PC-9 (cell line): ENCODE results near the gene SKIDA1. TPM values are rescaled to one million over a fixed set of nuclear protein-coding genes. Genes with fewer than 3 reads are reported as not detected.

Source experiments
- BruUV-seq: library from RNA; stranded (reverse); fragments of 400-500 nt; replicated peaks from 2 replicates; lab custom pipeline; 2021; lab: Mats Ljungman, UMichigan
- CTCF ChIA-PET: fragments of 300-600 bp; sonication (Branson Sonifier 250); formaldehyde crosslinking; loops from one replicate; lab custom pipeline; 2022; ENCODE audit warnings: antibody characterized with exemption; lab: Charles Lee
- POLR2A ChIA-PET: fragments of 300-600 bp; sonication (Branson Sonifier 250); formaldehyde crosslinking; loops from one replicate; lab custom pipeline; 2022; ENCODE audit warnings: antibody characterized with exemption; ENCODE audit not compliant: unreplicated experiment; lab: Charles Lee
- DNase-seq, 2 experiments: peaks; one replicate each; pipeline versions ENCODE4 v3.0.0 to v3.0.0-alpha.2; 2015 to 2022; ENCODE audit warnings: mixed read lengths in 1 of 2
- H2AFZ ChIP-seq: fragments of 200-600 bp; sonication (generic); 2 replicates; pipeline ENCODE4 v1.8.1; 2017; ENCODE audit warnings: antibody characterized with exemption
- H3F3A ChIP-seq: fragments of 200-600 bp; sonication (generic); 2 replicates; pipeline ENCODE4 v1.8.1; 2017; ENCODE audit warnings: antibody characterized with exemption, mild to moderate bottlenecking, low read depth; ENCODE audit not compliant: insufficient read depth
- H3K27ac ChIP-seq: fragments of 200-600 bp; sonication (generic); 2 replicates; pipeline ENCODE4 v1.6.1; 2016; ENCODE audit warnings: mixed run types
- H3K27me3 ChIP-seq: fragments of 200-600 bp; sonication (generic); 2 replicates; pipeline ENCODE4 v1.6.1; 2016; ENCODE audit warnings: low read depth, mixed run types; ENCODE audit not compliant: insufficient read depth
- H3K36me3 ChIP-seq: fragments of 200-600 bp; sonication (generic); 2 replicates; pipeline ENCODE4 v1.6.1; 2016; ENCODE audit warnings: low read depth, mixed run types
- H3K4me1 ChIP-seq: fragments of 200-600 bp; sonication (generic); replicated peaks from 2 replicates; pipeline ENCODE4 v1.6.1; 2016; ENCODE audit warnings: mixed run types; ENCODE audit not compliant: insufficient read depth
- H3K4me2 ChIP-seq: fragments of 200-600 bp; sonication (generic); 2 replicates; pipeline ENCODE4 v1.6.1; 2017; ENCODE audit warnings: mixed run types
- H3K4me3 ChIP-seq: fragments of 200-600 bp; sonication (generic); 2 replicates; pipeline ENCODE4 v1.6.1; 2016; ENCODE audit warnings: mixed run types
- H3K79me2 ChIP-seq: fragments of 200-600 bp; sonication (generic); 2 replicates; pipeline ENCODE4 v1.6.1; 2017; ENCODE audit warnings: low read depth, mixed run types
- H3K9me2 ChIP-seq: fragments of 200-600 bp; sonication (generic); 2 replicates; pipeline ENCODE4 v1.8.1; 2017; ENCODE audit warnings: mild to moderate bottlenecking; ENCODE audit not compliant: insufficient read depth
- H3K9me3 ChIP-seq: fragments of 200-600 bp; sonication (generic); 2 replicates; pipeline ENCODE4 v1.8.1; 2016; ENCODE audit warnings: low read depth; ENCODE audit not compliant: insufficient read depth
- H4K20me1 ChIP-seq: fragments of 200-600 bp; sonication (generic); 2 replicates; pipeline ENCODE4 v1.8.1; 2017; ENCODE audit not compliant: insufficient read depth
- CTCF ChIP-seq: fragments of 200-600 bp; sonication (generic); conservative IDR thresholded peaks from 2 replicates; pipeline ENCODE4 v1.6.1; 2017; ENCODE audit warnings: mixed run types, antibody characterized with exemption, mild to moderate bottlenecking, moderate library complexity
- EZH2 ChIP-seq: fragments of 200-600 bp; sonication (generic); IDR thresholded peaks from 2 replicates; pipeline ENCODE4 v1.8.0; 2017; ENCODE audit warnings: antibody characterized with exemption, low read depth
- intact Hi-C: fragments of 100-400 bp; cut with micrococcal nuclease; formaldehyde crosslinking; loops from one replicate; pipeline ENCODE4 v1.10.0; 2022; ENCODE audit not compliant: unreplicated experiment
- total RNA-seq: library from RNA; stranded (reverse); gene quantifications from 2 replicates; pipeline ENCODE4 v1.2.3, GENCODE V29; 2021

SKIDA1 gene
- total RNA-seq, 1 experiment from 2014 or later: 1.1 TPM

- TF ChIP-seq EZH2 (no peak), CTCF (no peak)
- no peaks in the 10 kb centered on the region for H3K4me1 ChIP-seq
- no peaks in the 10 kb centered on the region for H3F3A ChIP-seq
- no peaks in the 10 kb centered on the region for H3K9me2 ChIP-seq
- H3K27ac ChIP-seq: no peak overlapping the region
- H3K27me3 ChIP-seq: no peaks in the 10 kb centered on the region
- BruUV-seq: no TSS peak
- intact Hi-C loops: no loop called here
- no peaks in the 10 kb centered on the region for H3K9me3 ChIP-seq
- no peak overlapping the region for H3K4me3 ChIP-seq
- H2AFZ ChIP-seq: no peak overlapping the region
- no peaks in the 10 kb centered on the region for H4K20me1 ChIP-seq
- H3K36me3 ChIP-seq: no peaks in the 10 kb centered on the region
- DNase-seq: no peak
- no peak overlapping the region for H3K4me2 ChIP-seq
- H3K79me2 ChIP-seq: no peaks in the 10 kb centered on the region
- CTCF ChIA-PET: no interaction called here
- POLR2A ChIA-PET: no interaction called here
Observed at GRCh38 chr10:21473541-21473940, 51.9 kb downstream of the SKIDA1 start.

GRCh38 chr10:21473135-21473534 is 52.3 kb downstream of the SKIDA1 start:
- H2AFZ ChIP-seq: no peak overlapping the region
- no peak overlapping the region for H3K27ac ChIP-seq
- TF ChIP-seq CTCF: no peak
- no peak for TF ChIP-seq EZH2
- no peaks in the 10 kb centered on the region for H3K9me3 ChIP-seq
- H3K4me1 ChIP-seq: no peaks in the 10 kb centered on the region
- no peaks in the 10 kb centered on the region for H3F3A ChIP-seq
- no peaks in the 10 kb centered on the region for H3K9me2 ChIP-seq
- H3K36me3 ChIP-seq: no peaks in the 10 kb centered on the region
- intact Hi-C loops: no loop called here
- no peaks in the 10 kb centered on the region for H3K27me3 ChIP-seq
- no peak overlapping the region for H3K4me2 ChIP-seq
- H3K4me3 ChIP-seq: no peak overlapping the region
- POLR2A ChIA-PET: no interaction called here
- CTCF ChIA-PET: no interaction called here
- H3K79me2 ChIP-seq: no peaks in the 10 kb centered on the region
- H4K20me1 ChIP-seq: no peaks in the 10 kb centered on the region
- no peak for DNase-seq
- BruUV-seq: no TSS peak

- Histone ChIP-seq H3K4me2 (no peak overlapping the region), H3K27me3 (no peaks in the 10 kb centered on the region), H3K27ac (no peak overlapping the region), H4K20me1 (no peaks in the 10 kb centered on the region), H3K79me2 (no peaks in the 10 kb centered on the region), H3F3A (no peaks in the 10 kb centered on the region), H3K9me2 (no peaks in the 10 kb centered on the region), H3K4me3 (no peak overlapping the region), H3K9me3 (no peaks in the 10 kb centered on the region), H2AFZ (no peak overlapping the region), H3K36me3 (no peaks in the 10 kb centered on the region), H3K4me1 (no peaks in the 10 kb centered on the region)
- ChIA-PET CTCF (interaction anchor here (0.7 kb wide), 1 partner anchor 1877 kb away, joined by 7 read pairs; the partner anchor contains the start of gene C10orf67), POLR2A (interaction anchor here (0.6 kb wide), 1 partner anchor 1163 kb away, joined by 4 read pairs; no protein-coding TSS in a partner anchor)
- DNase-seq: no peak
- intact Hi-C loops: no loop called here
- no peak for TF ChIP-seq CTCF
- no peak for TF ChIP-seq EZH2
- BruUV-seq: no TSS peak
Observed at GRCh38 chr10:21468086-21468485, 57.4 kb downstream of the SKIDA1 start.
